Measurements from ENCODE around the gene CLRN3.

GRCh38 chr10:127845756-127846155 lies 47.0 kb downstream of the CLRN3 start:
- no peak for TF ChIP-seq CTCF (conservative IDR thresholded peaks at IDR 0.05; ENCODE audit: low read length)
- no peak for TF ChIP-seq EZH2phosphoT487 (IDR thresholded peaks at IDR 0.05; ENCODE audit: borderline replicate concordance)

Data from Loucy (cell line).